Neutrophil (primary cell): ENCODE results near the gene ROBO2.

Experiments
- H3K27ac ChIP-seq: fragments of 200-600 bp; sonication (generic); 2 replicates; pipeline ENCODE4 v1.5.1; 2016; ENCODE audit warnings: mild to moderate bottlenecking, moderate library complexity
- H3K27me3 ChIP-seq: fragments of 200-600 bp; sonication (generic); 2 replicates; pipeline ENCODE4 v1.6.0; 2016; ENCODE audit warnings: mild to moderate bottlenecking
- H3K36me3 ChIP-seq: fragments of 200-600 bp; sonication (generic); 2 replicates; pipeline ENCODE4 v1.5.1; 2017
- H3K4me1 ChIP-seq, 2 experiments: fragments of 200-600 bp in 1 of 2; sonication (generic) in 1 of 2; 1 replicate in 1 of 2; 2 replicates in 1 of 2; pipeline versions ENCODE4 v1.5.1 to v1.6.1; 2013 to 2016; ENCODE audit warnings: low read depth in 1 of 2, low read length in 1 of 2, mild to moderate bottlenecking in 1 of 2, moderate library complexity in 1 of 2; ENCODE audit not compliant: control insufficient read depth in 1 of 2, insufficient read depth in 1 of 2
- H3K4me3 ChIP-seq, 2 experiments: fragments of 200-600 bp in 1 of 2; sonication (generic) in 1 of 2; 1 replicate in 1 of 2; 2 replicates in 1 of 2; pipeline ENCODE4 v1.5.1; 2013 to 2016; ENCODE audit warnings: low read depth in 1 of 2, low read length in 1 of 2, mild to moderate bottlenecking in 1 of 2, moderate library complexity in 1 of 2
- H3K9me3 ChIP-seq: fragments of 200-600 bp; sonication (generic); 2 replicates; pipeline ENCODE4 v1.5.1; 2016
- CTCF ChIP-seq: fragments of 200-600 bp; sonication (generic); IDR thresholded peaks from 2 replicates; pipeline ENCODE4 v1.5.1; 2016; ENCODE audit warnings: antibody characterized with exemption

The ROBO2 gene

GRCh38 chr3:77539014-77539413 lies 499.1 kb downstream of the ROBO2 start:
- Histone ChIP-seq H3K4me1 (no peaks in the 10 kb centered on the region), H3K27ac (no peak overlapping the region), H3K27me3 (no peaks in the 10 kb centered on the region), H3K9me3 (no peaks in the 10 kb centered on the region), H3K4me3 (no peak overlapping the region), H3K36me3 (no peaks in the 10 kb centered on the region)
- TF ChIP-seq CTCF: no peak

DNA sequence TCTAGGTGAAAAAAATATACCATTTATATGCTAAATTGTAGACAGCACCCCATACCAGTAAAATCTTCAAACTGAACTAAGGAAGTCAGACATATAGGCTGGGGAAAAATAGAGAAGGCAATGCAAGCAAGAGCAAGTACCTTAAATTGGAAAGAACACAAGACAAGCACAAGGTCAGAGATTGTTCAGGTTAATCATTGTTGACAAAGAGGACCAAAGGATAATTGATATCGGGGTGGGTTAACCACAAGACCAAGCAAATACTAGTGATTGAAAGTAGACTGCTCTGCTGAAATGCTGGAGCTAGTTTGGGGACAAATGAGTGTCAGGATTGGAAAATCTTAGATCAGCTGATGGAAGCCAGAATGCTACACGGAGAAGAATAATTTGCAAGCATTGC lies 499.8 kb downstream of the ROBO2 start:
- Histone ChIP-seq H3K36me3 (no peaks in the 10 kb centered on the region), H3K4me1 (no peaks in the 10 kb centered on the region), H3K27me3 (no peaks in the 10 kb centered on the region), H3K27ac (no peak overlapping the region), H3K9me3 (no peaks in the 10 kb centered on the region), H3K4me3 (no peak overlapping the region)
- TF ChIP-seq CTCF: no peak

GRCh38 chr3:77541203-77541922 lies 501.5 kb downstream of the ROBO2 start:
- Histone ChIP-seq H3K4me3 (no peak overlapping the region), H3K27me3 (no peaks in the 10 kb centered on the region), H3K36me3 (no peaks in the 10 kb centered on the region), H3K27ac (no peak overlapping the region), H3K9me3 (no peaks in the 10 kb centered on the region), H3K4me1 (no peaks in the 10 kb centered on the region)
- no peak for TF ChIP-seq CTCF

DNA sequence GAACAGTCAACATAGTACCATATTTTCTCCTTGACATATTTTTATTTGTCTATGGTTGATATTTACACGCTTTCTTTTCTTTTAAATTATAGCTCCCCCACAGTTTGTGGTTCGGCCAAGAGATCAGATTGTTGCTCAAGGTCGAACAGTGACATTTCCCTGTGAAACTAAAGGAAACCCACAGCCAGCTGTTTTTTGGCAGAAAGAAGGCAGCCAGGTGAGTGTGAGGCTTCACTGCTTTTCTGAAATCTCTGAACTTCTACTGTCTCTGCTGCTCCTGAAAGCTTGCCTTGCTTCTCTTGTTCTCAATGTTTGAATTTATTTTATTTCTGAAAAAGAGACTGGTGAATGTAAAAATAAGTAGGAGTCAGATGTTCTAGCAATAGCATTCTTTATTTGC lies 506.3 kb downstream of the ROBO2 start:
- H3K9me3 ChIP-seq: no peaks in the 10 kb centered on the region
- no peak overlapping the region for H3K4me3 ChIP-seq
- no peaks in the 10 kb centered on the region for H3K36me3 ChIP-seq
- no peaks in the 10 kb centered on the region for H3K4me1 ChIP-seq
- TF ChIP-seq CTCF: no peak
- no peaks in the 10 kb centered on the region for H3K27me3 ChIP-seq
- H3K27ac ChIP-seq: no peak overlapping the region

GRCh38 chr3:77549034-77549433 lies 509.1 kb downstream of the ROBO2 start:
- Histone ChIP-seq H3K9me3 (no peaks in the 10 kb centered on the region), H3K36me3 (no peaks in the 10 kb centered on the region), H3K4me3 (no peak overlapping the region), H3K27ac (no peak overlapping the region), H3K27me3 (no peaks in the 10 kb centered on the region), H3K4me1 (no peaks in the 10 kb centered on the region)
- TF ChIP-seq CTCF: no peak
